Measurements from ENCODE around the gene ZDHHC11B. TPM values are rescaled to one million over a fixed set of nuclear protein-coding genes. Genes with fewer than 3 reads are reported as not detected.
A peak's percentile ranks its signal among the peaks of the same experiment; 100 is the strongest.
"Not testable (repeated sequence)": the region's sequence is repeated elsewhere in the genome, so short reads cannot be mapped to it uniquely, and the experiment has no call there.

The ZDHHC11B gene
- total and polyA plus RNA-seq, 3 donors from 2014 or later = 3.0 to 9.0 (median 4.6) TPM

DNA sequence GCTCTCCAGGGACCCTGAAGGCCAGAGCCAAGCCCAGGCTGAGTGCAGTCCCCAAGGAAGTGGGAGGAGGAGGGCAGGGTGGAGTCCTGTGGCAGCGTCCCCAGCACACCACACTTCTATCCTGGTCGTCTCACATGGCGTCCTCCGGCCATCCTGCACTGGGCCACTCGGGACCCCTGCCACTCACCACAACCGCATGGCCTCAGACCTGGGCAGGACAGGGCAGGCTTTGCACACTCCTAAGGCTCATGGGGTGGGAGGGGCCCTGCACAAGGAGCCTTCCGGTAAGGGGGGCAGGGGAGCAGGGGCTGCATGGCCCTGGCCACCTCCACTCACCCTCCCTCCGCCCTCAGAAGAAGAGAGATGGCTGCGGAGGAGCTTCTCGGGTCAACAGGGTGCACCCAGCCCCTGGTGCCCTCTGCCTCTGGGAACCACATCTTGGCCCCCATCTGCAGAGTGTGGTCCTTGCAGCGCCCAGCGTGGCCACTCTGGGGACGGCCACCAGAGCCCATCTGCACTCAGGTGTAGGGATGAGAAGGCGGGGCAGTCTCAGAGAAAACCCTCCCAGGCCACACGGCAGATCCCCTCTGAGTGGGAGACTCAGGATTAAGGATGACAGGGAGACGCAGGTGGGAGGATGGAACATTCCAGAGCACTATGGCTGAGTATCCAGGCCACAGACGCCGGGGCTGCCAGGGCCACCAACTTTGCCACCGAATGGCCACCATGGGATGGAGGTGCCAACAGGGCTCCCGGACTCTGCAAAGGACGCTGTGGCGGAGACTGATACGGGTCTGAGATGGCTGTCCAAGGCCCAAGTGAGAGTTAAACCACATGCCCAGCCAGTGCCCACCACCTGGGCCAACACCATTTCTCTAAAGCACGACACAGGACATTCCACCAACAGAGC, 99.0 kb downstream of the ZDHHC11B start:
- H3K27me3 ChIP-seq = no peaks in the 10 kb centered on the region
- DNase-seq = peak; percentile 6
- TF ChIP-seq CTCF (IDR thresholded peaks at IDR 0.05) (no peak), POLR2A (IDR thresholded peaks at IDR 0.05) (no peak)
- H3K9me3 ChIP-seq = no peaks in the 10 kb centered on the region
- H3K4me1 ChIP-seq = no peaks in the 10 kb centered on the region
- 89% methylated on average over 16 to 24 of the region's 24 CpGs for WGBS, 2 donors
- H3K36me3 ChIP-seq (ENCODE audit: low read depth, missing control alignments) = no peaks in the 10 kb centered on the region
- no peak overlapping the region for H3K27ac ChIP-seq
- intact Hi-C loops (cut with DNase I; ENCODE audit: low total_unique reads) = no loop called here
- no peak overlapping the region for H3K4me3 ChIP-seq

- H3K27me3 ChIP-seq = no peaks in the 10 kb centered on the region
- no peak overlapping the region for H3K4me3 ChIP-seq
- no peaks in the 10 kb centered on the region for H3K36me3 ChIP-seq (ENCODE audit: low read depth, missing control alignments)
- TF ChIP-seq CTCF (IDR thresholded peaks at IDR 0.05) = no peak
- TF ChIP-seq POLR2A (IDR thresholded peaks at IDR 0.05) = no peak
- no peak for DNase-seq
- 86 to 93% methylated on average over 7 to 17 of the region's 17 CpGs for WGBS, 2 donors
- no peaks in the 10 kb centered on the region for H3K9me3 ChIP-seq
- intact Hi-C loops (cut with DNase I; ENCODE audit: low total_unique reads) = no loop called here
- H3K4me1 ChIP-seq = no peaks in the 10 kb centered on the region
- no peak overlapping the region for H3K27ac ChIP-seq
These were observed 99.7 kb downstream of the ZDHHC11B start for GRCh38 chr5:684751-685216.

DNA sequence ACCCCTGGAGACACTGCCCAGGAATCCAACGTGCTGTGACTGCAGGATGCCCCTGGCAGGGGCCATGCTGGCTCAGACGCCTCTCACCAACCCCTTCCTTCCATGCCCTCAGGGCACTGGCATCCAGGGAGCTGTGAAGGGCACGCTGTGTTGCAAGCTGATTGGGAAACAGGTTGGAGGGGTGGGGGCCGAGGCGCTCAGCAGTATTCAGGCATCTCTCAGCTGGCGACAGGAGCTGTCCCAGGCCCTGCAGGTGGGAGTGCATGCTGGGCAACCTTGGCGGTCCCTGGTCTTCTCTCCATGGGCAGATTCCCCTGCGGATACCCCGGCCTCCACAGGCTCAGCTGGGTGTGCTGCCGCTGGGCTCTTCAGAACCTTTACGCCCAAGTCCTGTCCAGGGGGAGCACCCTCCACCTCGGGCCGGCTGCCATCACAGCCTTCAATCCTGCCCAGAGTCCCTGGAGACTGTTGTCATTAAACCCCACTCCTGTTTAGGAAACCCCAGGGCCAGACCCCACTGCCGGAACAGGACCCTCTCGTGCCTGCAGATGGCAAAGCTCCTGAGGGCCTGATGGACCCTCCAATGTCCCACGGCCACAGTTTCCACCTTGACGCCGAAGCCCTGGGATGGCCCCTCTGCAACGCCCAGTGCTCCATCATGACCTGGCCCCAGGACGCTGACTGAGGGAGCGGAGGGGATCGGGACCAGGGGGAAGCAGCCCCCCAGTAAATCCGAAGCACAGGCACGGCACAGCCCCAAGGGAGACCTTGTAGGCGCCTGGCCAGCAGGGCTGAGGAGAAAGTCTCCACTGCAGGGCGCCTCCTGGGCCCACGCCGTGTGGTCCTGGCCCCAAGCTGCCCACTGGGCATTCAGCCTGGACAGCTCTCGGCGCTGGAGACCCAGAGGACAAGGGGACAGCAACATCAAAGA, 100.7 kb downstream of the ZDHHC11B start:
- Histone ChIP-seq H3K9me3 (no peaks in the 10 kb centered on the region), H3K4me3 (no peak overlapping the region), H3K27me3 (no peaks in the 10 kb centered on the region), H3K36me3 (ENCODE audit: low read depth, missing control alignments) (no peaks in the 10 kb centered on the region), H3K4me1 (no peaks in the 10 kb centered on the region), H3K27ac (no peak overlapping the region)
- peak; percentile 11 for DNase-seq
- no peak for TF ChIP-seq POLR2A (IDR thresholded peaks at IDR 0.05)
- no peak for TF ChIP-seq CTCF (IDR thresholded peaks at IDR 0.05)
- intact Hi-C loops (cut with DNase I; ENCODE audit: low total_unique reads) = no loop called here
- 80 to 89% methylated on average over 22 to 28 of the region's 30 CpGs for WGBS, 2 donors

GRCh38 chr5:682651-683358, 101.7 kb downstream of the ZDHHC11B start:
- H3K27ac ChIP-seq; H3K9me3 ChIP-seq; H3K27me3 ChIP-seq; H3K36me3 ChIP-seq (ENCODE audit: low read depth, missing control alignments); intact Hi-C loops (cut with DNase I; ENCODE audit: low total_unique reads); H3K4me3 ChIP-seq; H3K4me1 ChIP-seq: not testable (repeated sequence)
- WGBS, 2 donors = 73 to 80% methylated on average over 7 to 17 of the region's 17 CpGs
- peak; percentile 13 for DNase-seq

- H3K9me3 ChIP-seq; intact Hi-C loops (cut with DNase I; ENCODE audit: low total_unique reads); H3K4me1 ChIP-seq; H3K27me3 ChIP-seq; H3K27ac ChIP-seq; H3K36me3 ChIP-seq (ENCODE audit: low read depth, missing control alignments); H3K4me3 ChIP-seq: not testable (repeated sequence)
- peak; percentile 10 for DNase-seq
- WGBS, 2 donors = 100% methylated on average over 2 of the region's 3 CpGs; no CpG with 5 or more reads in 1 of the 2 donors
These were observed 102.3 kb downstream of the ZDHHC11B start for GRCh38 chr5:682216-682615.

DNA sequence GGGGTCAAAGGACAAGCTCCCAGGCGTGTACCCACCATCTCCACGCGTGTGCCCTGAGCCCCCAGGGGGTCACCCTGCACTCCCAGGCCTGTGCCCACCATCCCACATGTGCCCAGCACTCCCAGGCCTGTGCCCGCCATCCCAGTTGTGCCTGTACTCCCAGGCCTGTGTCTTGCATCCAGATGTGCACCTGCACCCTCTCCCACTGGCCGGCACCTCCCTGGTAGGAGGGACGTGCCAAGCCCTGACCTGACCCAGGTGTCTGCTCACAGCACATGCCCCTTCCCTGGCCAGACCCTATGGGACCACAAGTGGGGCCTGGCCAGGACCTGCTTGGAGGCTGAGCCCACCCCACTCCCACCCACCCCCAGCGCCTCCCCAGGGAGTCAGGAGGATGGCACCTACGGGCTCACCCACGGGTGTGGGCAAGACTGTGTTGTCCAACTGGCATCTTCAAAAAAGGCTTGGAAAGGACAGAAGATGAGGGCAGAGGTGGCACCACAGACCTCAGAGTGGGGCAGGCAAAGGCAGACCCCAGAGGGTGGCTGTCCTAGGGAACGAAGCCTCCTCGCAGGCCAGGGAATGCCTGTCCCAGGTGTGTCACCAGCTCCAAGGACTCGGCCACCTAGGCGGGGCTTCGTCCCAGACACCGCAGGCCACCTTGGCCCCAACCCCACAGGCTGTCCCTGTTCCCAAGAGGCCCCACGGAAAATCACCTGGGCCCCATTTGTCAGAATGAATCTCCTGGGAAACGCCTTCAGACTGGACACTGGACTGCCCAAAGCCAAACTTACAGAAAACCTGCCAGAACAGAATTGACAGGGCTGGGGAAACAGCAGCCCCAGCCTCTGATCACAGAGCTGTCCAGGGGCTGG, 103.0 kb downstream of the ZDHHC11B start:
- intact Hi-C loops (cut with DNase I; ENCODE audit: low total_unique reads); H3K27me3 ChIP-seq; H3K27ac ChIP-seq; H3K9me3 ChIP-seq; H3K4me1 ChIP-seq; DNase-seq; H3K36me3 ChIP-seq (ENCODE audit: low read depth, missing control alignments); H3K4me3 ChIP-seq: not testable (repeated sequence)
- WGBS, 2 donors = 93 to 100% methylated on average over 1 to 13 of the region's 17 CpGs

DNA sequence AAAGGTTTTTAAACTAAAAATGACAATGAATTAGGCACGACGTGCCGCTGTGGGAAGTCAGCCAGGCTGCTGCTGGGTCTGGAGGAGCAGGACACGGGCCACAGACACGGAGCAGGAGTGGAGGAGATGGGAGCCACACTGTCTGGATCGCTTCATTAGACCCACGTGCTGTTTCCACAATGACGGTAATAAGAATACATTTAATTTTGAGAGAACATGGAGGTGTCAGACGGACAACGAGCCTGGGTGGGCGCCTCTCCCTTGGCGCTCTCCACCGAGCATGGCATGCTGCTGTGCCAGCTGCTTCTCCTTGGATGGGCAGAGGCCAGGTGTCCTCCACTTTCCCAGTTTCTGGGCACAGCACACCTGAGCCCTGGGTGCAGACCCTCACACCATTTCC, 103.7 kb downstream of the ZDHHC11B start:
- H3K27me3 ChIP-seq; H3K27ac ChIP-seq; DNase-seq; H3K9me3 ChIP-seq; H3K4me3 ChIP-seq; intact Hi-C loops (cut with DNase I; ENCODE audit: low total_unique reads); H3K4me1 ChIP-seq; H3K36me3 ChIP-seq (ENCODE audit: low read depth, missing control alignments): not testable (repeated sequence)
- WGBS, 2 donors = 87 to 88% methylated on average over 13 of the region's 13 CpGs
